Right cardiac atrium (tissue), 5 donors: ENCODE results near the gene P4HTM. TPM values are rescaled to one million over a fixed set of nuclear protein-coding genes. Genes with fewer than 3 reads are reported as not detected.

ENCODE experiments used
- ATAC-seq, 2 donors: fragments of 200-7000 bp; cut with Tn5 transposase; one replicate each; pipeline versions ENCODE4 v1.8.0 to v1.9.1; 2020; ENCODE audit warnings: moderate library complexity in 2 of 2, mild to moderate bottlenecking in 1 of 2
- DNase-seq, 3 donors: peaks; one replicate each; pipeline ENCODE4 v3.0.0-alpha.2; 2020
- H3K27ac ChIP-seq: one replicate; pipeline ENCODE4 v1.5.1; 2013; ENCODE audit warnings: mild to moderate bottlenecking, low read length, control low read depth, moderate library complexity
- H3K27me3 ChIP-seq: one replicate; pipeline ENCODE4 v1.6.1; 2013; ENCODE audit not compliant: control insufficient read depth, insufficient read depth
- H3K4me1 ChIP-seq: one replicate; pipeline ENCODE4 v1.6.1; 2013; ENCODE audit warnings: low read length; ENCODE audit not compliant: control insufficient read depth, insufficient read depth
- H3K4me3 ChIP-seq: one replicate; pipeline ENCODE4 v1.5.1; 2013; ENCODE audit warnings: low read length, control low read depth
- H3K9me3 ChIP-seq: one replicate; pipeline ENCODE4 v1.6.1; 2013; ENCODE audit warnings: low read length; ENCODE audit not compliant: control insufficient read depth
- WGBS: extraction: QIAGEN DNeasy Blood & Tissue Kit; methylation state at CpG from one replicate; pipeline ENCODE4 v1.1.7; 2013; 5-methylcytosine and 5-hydroxymethylcytosine counted together
- intact Hi-C, 4 donors: fragments of 100-400 bp; cut with DNase I; formaldehyde crosslinking; loops; one replicate each; pipeline versions ENCODE4 v1.11.0 to v1.14.0; 2022 to 2023
- microRNA-seq, 2 donors: library from miRNA; unstranded; fragments of <30 nt; microRNA quantifications; one replicate each; pipeline ENCODE4 v1.2.0, GENCODE V29; 2020 to 2021
- polyA plus RNA-seq: library from polyadenylated mRNA; stranded (reverse); fragments of 200-250 nt; gene quantifications from one replicate; pipeline ENCODE4 v1.2.3, GENCODE V29; 2013
- total RNA-seq, 4 donors: library from RNA; stranded (reverse); fragmentation: NEBNext Ultra II Directional; extraction: Animal tissue kit (Norgen Biotek cat#: 25700); gene quantifications; one replicate each; pipeline ENCODE4 v1.2.1, GENCODE V29; 2021
- donor health status: healthy with polysubstance abuse.
- donor health status: DM: no; HTN: yes; CAD: no.
- donor health status: DM: no; HTN: no; CAD: no.
- donor health status: DM: no; HTN: yes; CAD: no; lungs with severe emphysema.
- donor health status: DM: yes; HTN: yes; CAD: no.

P4HTM gene
- total and polyA plus RNA-seq, 5 donors, result 24.9 to 42.8 (median 39.4) TPM

DNA sequence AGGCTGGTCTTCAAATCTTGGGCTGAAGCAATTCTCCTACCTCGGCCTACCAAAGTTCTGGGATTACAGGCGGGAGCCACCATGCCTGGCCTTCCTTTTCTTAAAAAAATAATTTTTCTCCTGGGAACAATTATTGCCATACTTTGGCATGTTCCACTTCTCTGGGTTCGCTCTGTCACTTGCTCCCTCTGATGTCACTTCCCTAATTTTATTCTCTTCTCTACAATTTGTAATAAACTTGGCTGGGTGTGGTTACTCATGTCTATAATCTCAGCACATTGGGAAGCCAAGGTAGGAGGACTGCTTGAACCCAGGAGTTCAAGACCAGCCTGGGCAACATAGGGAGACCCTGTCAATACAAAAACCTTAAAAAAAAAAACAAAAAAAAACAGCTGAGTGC, 45.2 kb downstream of the P4HTM start:
- no peak for DNase-seq
- no peaks in the 10 kb centered on the region for H3K9me3 ChIP-seq
- H3K4me3 ChIP-seq, result no peak overlapping the region
- ATAC-seq, result no peak
- 89% methylated on average over 3 of the region's 3 CpGs for WGBS
- H3K4me1 ChIP-seq, result no peaks in the 10 kb centered on the region
- H3K27ac ChIP-seq, result no peak overlapping the region
- intact Hi-C loops, result no loop called here
- H3K27me3 ChIP-seq, result no peaks in the 10 kb centered on the region

- Histone ChIP-seq H3K27ac (no peak overlapping the region), H3K27me3 (no peaks in the 10 kb centered on the region), H3K9me3 (no peaks in the 10 kb centered on the region), H3K4me3 (no peak overlapping the region), H3K4me1 (no peaks in the 10 kb centered on the region)
- DNase-seq, result no peak
- no peak for ATAC-seq
- 95% methylated on average over 1 of the region's 1 CpG for WGBS
- intact Hi-C loops, result no loop called here
Measured at GRCh38 chr3:49053543-49053942, 63.5 kb downstream of the P4HTM start.

DNA sequence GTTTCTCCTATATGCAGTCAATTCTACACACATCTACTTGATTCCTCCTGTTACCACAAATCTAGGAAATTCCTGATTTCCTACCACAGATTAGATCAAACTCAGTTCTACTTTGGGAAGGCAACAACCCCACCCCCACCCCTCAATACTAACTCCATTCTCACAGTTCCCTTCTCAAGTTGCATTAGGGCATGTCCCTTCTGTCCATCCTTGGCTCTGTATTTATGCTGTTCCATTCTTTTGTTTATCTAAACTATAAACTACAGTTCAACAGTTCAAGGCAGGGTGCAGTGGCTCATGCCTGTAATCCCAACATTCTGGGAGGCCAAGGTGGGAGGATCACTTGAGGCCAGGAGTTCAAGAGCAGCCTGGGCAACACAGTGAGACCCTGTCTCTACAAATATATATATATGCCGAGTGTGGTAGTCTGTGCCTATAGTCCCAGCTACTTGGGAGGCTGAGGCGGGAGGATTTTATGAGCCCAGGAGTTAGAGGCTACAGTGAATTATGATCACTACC, 64.4 kb downstream of the P4HTM start:
- H3K27ac ChIP-seq, result no peak overlapping the region
- intact Hi-C loops, result no loop called here
- DNase-seq, result no peak
- no peak overlapping the region for H3K4me3 ChIP-seq
- WGBS, result 96% methylated on average over 2 of the region's 2 CpGs
- ATAC-seq, result no peak
- H3K27me3 ChIP-seq, result no peaks in the 10 kb centered on the region
- H3K9me3 ChIP-seq, result no peaks in the 10 kb centered on the region
- H3K4me1 ChIP-seq, result no peaks in the 10 kb centered on the region

Small RNAs within 50 kb of the gene (microRNA-seq; reads per million reads assigned to microRNA genes)
- 4,278 to 7,531 reads per million in 2 donors for gene MIR191
- gene MIR425, result 1,006 to 1,568 reads per million in 2 donors

Other genes with a start within 250 kb of the P4HTM start
- 10 to 100 TPM; 42.9 to 50.5 (median 46.3) TPM for gene PRKAR2A, start 142.4 kb upstream of the P4HTM start, total RNA-seq
- gene PRKAR2A, start 142.4 kb upstream of the P4HTM start, polyA plus RNA-seq, result 12.1 TPM
- gene SLC25A20, start 91.4 kb upstream of the P4HTM start, total RNA-seq, result 10 to 100 TPM; 43.6 to 48.2 (median 45.1) TPM
- 57.7 TPM for gene SLC25A20, start 91.4 kb upstream of the P4HTM start, polyA plus RNA-seq
- gene ARIH2, start 71.4 kb upstream of the P4HTM start, total RNA-seq, result 100 to 1,000 TPM in 2 of 4 donors, 10 to 100 TPM in 2; 95.5 to 122 (median 103) TPM
- gene ARIH2, start 71.4 kb upstream of the P4HTM start, polyA plus RNA-seq, result 62.2 TPM
- gene WDR6, start 17.1 kb downstream of the P4HTM start, total RNA-seq, result 100 to 1,000 TPM in 1 of 4 donors, 10 to 100 TPM in 3; 77.3 to 109 (median 90.1) TPM
- gene WDR6, start 17.1 kb downstream of the P4HTM start, polyA plus RNA-seq, result 65.3 TPM
- 10 to 100 TPM in 2 of 4 donors, 1 to 10 TPM in 2; 7.5 to 10.4 (median 10.0) TPM for gene DALRD3, start 28.3 kb downstream of the P4HTM start, total RNA-seq
- 8.3 TPM for gene DALRD3, start 28.3 kb downstream of the P4HTM start, polyA plus RNA-seq
- 100 to 1,000 TPM; 164 to 188 (median 173) TPM for gene NDUFAF3, start 31.9 kb downstream of the P4HTM start, total RNA-seq
- 220 TPM for gene NDUFAF3, start 31.9 kb downstream of the P4HTM start, polyA plus RNA-seq
- 10 to 100 TPM; 50.5 to 62.6 (median 60.5) TPM for gene IMPDH2, start 39.2 kb downstream of the P4HTM start, total RNA-seq
- 34.7 TPM for gene IMPDH2, start 39.2 kb downstream of the P4HTM start, polyA plus RNA-seq
- gene QRICH1, start 103.8 kb downstream of the P4HTM start, total RNA-seq, result 10 to 100 TPM; 59.2 to 74.7 (median 65.9) TPM
- 23.3 TPM for gene QRICH1, start 103.8 kb downstream of the P4HTM start, polyA plus RNA-seq
- 100 to 1,000 TPM; 155 to 188 (median 158) TPM for gene QARS1, start 114.5 kb downstream of the P4HTM start, total RNA-seq
- 132 TPM for gene QARS1, start 114.5 kb downstream of the P4HTM start, polyA plus RNA-seq
- 10 to 100 TPM; 38.4 to 62.8 (median 56.1) TPM for gene USP19, start 130.6 kb downstream of the P4HTM start, total RNA-seq
- gene USP19, start 130.6 kb downstream of the P4HTM start, polyA plus RNA-seq, result 25.5 TPM
- gene LAMB2, start 142.8 kb downstream of the P4HTM start, total RNA-seq, result 100 to 1,000 TPM; 725 to 914 (median 824) TPM
- gene LAMB2, start 142.8 kb downstream of the P4HTM start, polyA plus RNA-seq, result 803 TPM
- 10 to 100 TPM; 13.3 to 15.4 (median 14.4) TPM for gene CCDC71, start 176.1 kb downstream of the P4HTM start, total RNA-seq
- gene CCDC71, start 176.1 kb downstream of the P4HTM start, polyA plus RNA-seq, result 12.0 TPM
- 10 to 100 TPM; 54.7 to 74.6 (median 60.3) TPM for gene KLHDC8B, start 181.4 kb downstream of the P4HTM start, total RNA-seq
- gene KLHDC8B, start 181.4 kb downstream of the P4HTM start, polyA plus RNA-seq, result 52.8 TPM